Measurements from ENCODE around the gene ATRAID. TPM values are rescaled to one million over a fixed set of nuclear protein-coding genes. Genes with fewer than 3 reads are reported as not detected.

The ATRAID gene
- total RNA-seq, 1 donor from 2014 or later = 78.3 TPM

Other genes with a start within 250 kb of the ATRAID start
- 0.91 and 1.2 TPM in 2 replicates for gene MAPRE3, start 241.4 kb upstream of the ATRAID start, total RNA-seq
- gene TMEM214, start 179.1 kb upstream of the ATRAID start, total RNA-seq = 99.4 and 100 TPM in 2 replicates
- gene AGBL5, start 160.4 kb upstream of the ATRAID start, total RNA-seq = 13.6 and 14.4 TPM in 2 replicates
- gene OST4, start 140.4 kb upstream of the ATRAID start, total RNA-seq = 351 and 367 TPM in 2 replicates
- 1.1 and 1.5 TPM in 2 replicates for gene EMILIN1, start 133.4 kb upstream of the ATRAID start, total RNA-seq
- 11.5 and 12.2 TPM in 2 replicates for gene KHK, start 125.3 kb upstream of the ATRAID start, total RNA-seq
- 2.9 and 3.1 TPM in 2 replicates for gene CGREF1, start 92.9 kb upstream of the ATRAID start, total RNA-seq
- gene ABHD1, start 88.2 kb upstream of the ATRAID start, total RNA-seq = 0.52 and 0.64 TPM in 2 replicates
- gene PREB, start 77.4 kb upstream of the ATRAID start, total RNA-seq = 74.2 and 76.6 TPM in 2 replicates
- gene PRR30, start 72.6 kb upstream of the ATRAID start, total RNA-seq = not detected in 2 replicates
- not detected in 2 replicates for gene TCF23, start 63.0 kb upstream of the ATRAID start, total RNA-seq
- gene SLC5A6, start 227 bp downstream of the ATRAID start, total RNA-seq = 48.5 and 54.4 TPM in 2 replicates
- gene CAD, start 5.3 kb downstream of the ATRAID start, total RNA-seq = 86.4 and 87.1 TPM in 2 replicates
- 0.14 and 0.48 TPM in 2 replicates for gene SLC30A3, start 51.0 kb downstream of the ATRAID start, total RNA-seq
- gene DNAJC5G, start 63.4 kb downstream of the ATRAID start, total RNA-seq = not detected in 2 replicates
- gene TRIM54, start 70.4 kb downstream of the ATRAID start, total RNA-seq = 0.16 TPM in 1 of 2 replicates, not detected in the other
- 1.5 and 2.0 TPM in 2 replicates for gene UCN, start 96.4 kb downstream of the ATRAID start, total RNA-seq
- 75.7 and 80.0 TPM in 2 replicates for gene MPV17, start 111.1 kb downstream of the ATRAID start, total RNA-seq
- gene GTF3C2, start 144.7 kb downstream of the ATRAID start, total RNA-seq = 72.2 and 75.6 TPM in 2 replicates
- 39.0 and 43.0 TPM in 2 replicates for gene EIF2B4, start 158.3 kb downstream of the ATRAID start, total RNA-seq
- 116 and 118 TPM in 2 replicates for gene SNX17, start 158.6 kb downstream of the ATRAID start, total RNA-seq
- gene ZNF513, start 168.7 kb downstream of the ATRAID start, total RNA-seq = 13.1 and 13.2 TPM in 2 replicates
- 120 TPM in 2 replicates for gene PPM1G, start 197.6 kb downstream of the ATRAID start, total RNA-seq
- gene NRBP1, start 216.6 kb downstream of the ATRAID start, total RNA-seq = 81.4 and 87.3 TPM in 2 replicates
- 3.8 and 5.3 TPM in 2 replicates for gene KRTCAP3, start 230.3 kb downstream of the ATRAID start, total RNA-seq

Data from T-helper 2 cell treated with Interferon-gamma antibody and Interleukin-4, amounts not matched to agents 100 ng/mL and 5 ng/mL, for 36 hours (primary cell).